DMS 273 treated with DMSO at 0.1 percent for 48 hours (cell line): ENCODE measurements around the gene TPST1.
"Not testable (repeated sequence)": the region's sequence is repeated elsewhere in the genome, so short reads cannot be mapped to it uniquely, and the experiment has no call there.

Experiments used
- DNase-seq: peaks from one replicate; lab custom pipeline; 2025; lab: John Stamatoyannopoulos, UW

TPST1 gene

GRCh38 chr7:66188645-66189044 is 16.5 kb upstream of the TPST1 start:
- DNase-seq = no peak

GRCh38 chr7:66189695-66190503 is 15.2 kb upstream of the TPST1 start:
- DNase-seq = no peak

- DNase-seq = no peak
Measured at GRCh38 chr7:66190504-66190857, 14.7 kb upstream of the TPST1 start.

- DNase-seq = no peak
Measured at GRCh38 chr7:66193146-66193725, 11.9 kb upstream of the TPST1 start.

- no peak for DNase-seq
Measured at GRCh38 chr7:66198469-66198868, 6.7 kb upstream of the TPST1 start.

GRCh38 chr7:66198956-66199355 is 6.2 kb upstream of the TPST1 start:
- DNase-seq = no peak

- no peak for DNase-seq
Measured at GRCh38 chr7:66202441-66202840, 2.7 kb upstream of the TPST1 start.

- DNase-seq = no peak
Measured at GRCh38 chr7:66205741-66206090, 582 bp downstream of the TPST1 start.

- DNase-seq = no peak
Measured at GRCh38 chr7:66206119-66206933, 1.2 kb downstream of the TPST1 start.

GRCh38 chr7:66206934-66207240 is 1.8 kb downstream of the TPST1 start:
- DNase-seq = no peak

GRCh38 chr7:66207540-66207939 is 2.4 kb downstream of the TPST1 start:
- no peak for DNase-seq

- DNase-seq = no peak
Measured at GRCh38 chr7:66211429-66211828, 6.3 kb downstream of the TPST1 start.

GRCh38 chr7:66213637-66214036 is 8.5 kb downstream of the TPST1 start:
- DNase-seq = no peak

- DNase-seq = no peak
Measured at GRCh38 chr7:66216687-66217086, 11.6 kb downstream of the TPST1 start.

- DNase-seq = no peak
Measured at GRCh38 chr7:66219805-66220204, 14.7 kb downstream of the TPST1 start.

- DNase-seq = no peak
Measured at GRCh38 chr7:66221442-66221841, 16.3 kb downstream of the TPST1 start.

GRCh38 chr7:66227808-66228207 is 22.7 kb downstream of the TPST1 start:
- no peak for DNase-seq

GRCh38 chr7:66231326-66232216 is 26.4 kb downstream of the TPST1 start:
- DNase-seq = not testable (repeated sequence)

GRCh38 chr7:66233638-66234037 is 28.5 kb downstream of the TPST1 start:
- DNase-seq = no peak

GRCh38 chr7:66236713-66237303 is 31.7 kb downstream of the TPST1 start:
- no peak for DNase-seq

GRCh38 chr7:66237906-66238772 is 33.0 kb downstream of the TPST1 start:
- DNase-seq = no peak
